GM19238 (cell line): ENCODE measurements around the gene IGSF21.

Experiments
- DNase-seq: peaks from one replicate; pipeline ENCODE4 v3.0.0; 2011; ENCODE audit warnings: low spot score; ENCODE audit not compliant: insufficient read length

IGSF21 gene

DNA sequence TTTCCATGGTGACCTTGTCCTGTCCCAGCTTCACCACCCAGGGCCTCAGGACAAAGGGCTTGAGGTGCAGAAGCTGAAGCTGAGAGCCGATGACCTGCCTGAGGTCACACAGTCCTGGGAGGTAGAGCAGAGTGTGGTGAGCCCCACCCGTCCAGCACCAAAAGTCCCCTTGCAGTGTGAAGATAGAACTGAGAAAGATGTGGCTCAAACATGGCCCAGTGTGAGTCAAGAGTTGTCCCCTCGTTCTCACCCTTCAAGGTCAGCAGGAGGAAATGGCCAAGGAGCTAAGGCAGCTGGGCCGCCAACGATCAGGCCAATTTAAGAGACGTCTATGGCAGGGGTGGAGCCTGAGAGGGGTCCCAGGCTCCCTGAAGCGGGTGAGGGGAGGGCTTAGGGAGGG lies 215.7 kb downstream of the IGSF21 start:
- DNase-seq, result no peak

DNA sequence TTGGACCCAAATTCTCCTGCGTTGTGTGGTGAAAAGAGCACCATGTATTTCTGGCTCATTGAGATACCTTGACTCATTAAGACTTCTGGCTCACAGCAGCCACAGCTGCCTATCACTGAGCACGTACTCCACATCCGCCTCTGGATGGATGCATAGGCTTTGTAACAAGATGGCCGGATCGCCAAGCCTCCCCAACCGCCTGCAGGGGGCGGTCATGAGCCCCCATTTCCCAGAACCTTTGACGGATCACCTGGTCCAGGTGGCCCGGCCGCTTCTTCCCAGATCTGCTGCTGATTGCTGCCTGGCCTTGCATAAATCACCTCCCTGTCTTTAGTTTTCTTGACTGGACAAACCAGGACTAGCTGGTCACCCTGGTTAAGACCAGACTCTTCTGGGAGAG lies 216.6 kb downstream of the IGSF21 start:
- DNase-seq, result no peak

DNA sequence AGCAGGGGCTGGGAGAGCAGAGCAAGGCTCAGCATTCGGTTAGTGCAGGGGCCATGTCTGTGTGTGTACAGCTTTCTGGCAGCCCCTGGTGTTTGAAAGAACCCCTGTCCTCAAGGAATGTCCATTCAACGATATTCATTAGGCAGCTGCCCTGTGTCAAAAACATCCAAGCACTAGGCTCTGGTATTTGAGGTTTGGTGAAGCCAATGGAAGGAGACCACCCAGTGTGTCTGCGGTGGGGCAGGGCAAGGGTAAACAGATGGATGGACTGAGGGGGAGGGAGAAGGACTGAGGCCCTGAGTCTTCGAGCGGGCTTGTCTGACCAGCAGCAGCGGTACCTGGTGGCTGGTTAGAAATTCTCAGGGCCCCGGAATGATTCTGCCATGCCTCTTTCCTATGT lies 217.5 kb downstream of the IGSF21 start:
- no peak for DNase-seq

DNA sequence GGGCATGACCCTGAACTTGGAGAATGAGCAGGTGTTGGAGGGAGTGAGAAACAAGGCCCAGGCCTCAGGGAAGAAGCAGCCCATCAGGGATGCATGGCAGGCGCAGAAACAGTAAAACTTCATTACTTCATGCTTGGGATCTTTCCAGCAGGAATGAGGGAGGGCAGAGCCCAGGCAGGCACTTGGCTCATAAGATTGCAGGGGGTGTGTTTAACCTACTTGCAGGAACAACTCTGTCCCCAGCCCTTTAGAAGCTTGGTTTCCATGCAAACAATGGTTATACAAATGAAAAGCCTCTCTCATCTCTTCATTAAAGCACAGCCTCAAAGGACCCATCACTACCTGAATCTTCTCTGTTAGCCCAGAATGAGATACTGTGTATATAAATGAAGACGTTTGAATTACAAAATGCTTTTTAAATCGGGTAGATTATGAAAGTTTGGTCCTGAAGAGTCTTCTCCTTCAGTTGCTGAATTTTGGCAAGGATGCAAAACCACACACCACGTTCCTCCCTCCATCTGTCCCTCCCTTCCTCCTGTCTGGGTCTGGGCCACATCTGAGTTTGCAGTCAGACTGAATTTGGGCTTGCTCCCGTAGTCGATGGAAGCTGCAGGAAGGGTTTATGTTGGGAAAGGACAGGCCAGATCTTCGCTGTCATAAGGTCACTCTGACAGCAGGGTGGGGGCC lies 218.8 kb downstream of the IGSF21 start:
- no peak for DNase-seq

DNA sequence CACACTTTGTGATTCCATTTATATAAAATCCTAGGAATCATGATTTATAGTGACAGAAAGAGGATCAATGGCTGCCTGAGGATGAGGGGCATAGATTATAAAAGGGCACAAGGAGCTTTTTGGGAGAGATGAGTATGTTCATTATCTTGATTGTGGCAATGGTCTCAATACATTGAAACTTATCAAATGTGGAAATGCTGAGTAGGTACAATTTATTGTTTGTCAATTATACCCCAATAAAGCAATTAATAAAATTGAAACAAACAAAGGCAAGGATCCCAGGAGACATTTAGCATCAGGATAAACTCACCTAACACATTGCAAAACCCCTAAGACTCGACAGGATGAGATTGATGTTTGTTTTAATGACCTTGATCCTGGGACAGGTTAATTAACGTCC lies 220.1 kb downstream of the IGSF21 start:
- DNase-seq, result no peak

DNA sequence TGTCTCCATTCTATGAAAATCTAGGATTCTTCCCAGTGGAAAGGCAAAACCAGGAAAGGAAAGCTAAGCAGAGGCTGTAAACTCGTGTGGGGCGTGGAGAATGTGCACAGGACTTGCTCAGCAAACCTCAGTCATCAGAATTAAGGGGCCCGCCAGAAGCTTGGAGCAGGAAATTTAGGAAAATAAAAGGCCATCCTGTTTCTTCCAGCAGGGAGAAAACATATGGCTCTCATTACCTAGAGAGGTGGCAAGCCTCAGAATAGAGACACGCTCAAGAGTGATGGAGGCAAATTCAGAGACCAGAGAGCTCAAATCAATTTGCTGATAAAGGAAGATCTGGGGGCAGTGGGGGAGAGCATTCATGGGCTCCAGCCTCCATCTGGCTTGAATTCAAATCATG lies 221.2 kb downstream of the IGSF21 start:
- DNase-seq, result no peak

DNA sequence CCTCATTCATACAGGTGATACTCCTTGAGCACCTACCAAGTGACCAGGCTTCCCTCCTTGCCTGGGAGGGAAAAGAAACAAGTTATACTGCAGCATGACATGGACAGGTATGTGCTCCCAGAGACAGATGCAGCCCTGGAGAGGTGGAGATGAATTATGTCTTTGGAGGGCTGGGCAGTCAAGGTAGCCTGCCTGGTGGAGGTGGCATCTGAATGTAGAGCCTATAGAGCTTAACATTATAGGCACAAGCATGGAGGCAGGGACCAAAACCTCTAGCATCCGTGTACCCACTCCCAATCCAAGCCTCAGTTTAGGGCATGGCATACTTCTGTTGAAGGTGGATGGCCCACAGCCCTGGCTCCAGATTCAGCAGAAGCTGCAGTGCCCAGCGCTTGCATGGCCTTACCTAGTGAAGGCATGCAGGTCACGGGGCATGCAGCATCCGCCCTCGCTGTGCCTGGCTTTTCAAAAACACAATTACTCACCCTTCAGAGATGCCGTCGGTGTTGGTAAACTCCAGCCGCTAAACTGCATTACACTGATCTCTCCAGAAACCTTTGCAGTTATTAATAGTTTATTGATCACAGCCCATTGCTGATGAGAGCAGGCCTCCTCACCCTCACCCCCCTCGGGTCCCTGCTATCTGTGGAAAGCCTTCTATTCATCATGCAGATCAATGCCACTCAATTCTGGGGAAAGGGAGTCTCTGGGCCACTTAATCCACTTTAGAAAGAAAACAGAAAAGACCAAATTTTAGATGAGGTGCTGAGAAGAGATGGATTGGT lies 222.1 kb downstream of the IGSF21 start:
- no peak for DNase-seq

DNA sequence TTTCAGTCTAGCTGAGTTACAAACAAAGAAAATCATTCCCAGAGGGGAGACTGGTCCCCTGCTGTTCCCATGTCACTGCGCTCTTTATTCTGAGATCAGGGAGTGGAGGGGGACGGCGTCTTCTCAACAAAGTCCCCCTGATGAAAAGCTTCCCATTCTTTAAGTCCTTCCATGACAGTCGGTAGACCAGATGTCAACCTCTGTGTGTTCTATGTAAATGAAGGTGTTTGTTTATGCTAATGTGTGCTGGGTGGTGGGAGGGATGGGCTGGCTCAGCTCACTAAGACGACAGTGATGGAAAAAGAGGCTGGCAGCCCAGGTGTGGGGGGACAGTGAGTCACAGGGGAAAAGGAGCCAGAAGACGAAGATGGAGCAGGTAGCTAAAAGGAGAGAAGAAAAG lies 225.0 kb downstream of the IGSF21 start:
- no peak for DNase-seq

DNA sequence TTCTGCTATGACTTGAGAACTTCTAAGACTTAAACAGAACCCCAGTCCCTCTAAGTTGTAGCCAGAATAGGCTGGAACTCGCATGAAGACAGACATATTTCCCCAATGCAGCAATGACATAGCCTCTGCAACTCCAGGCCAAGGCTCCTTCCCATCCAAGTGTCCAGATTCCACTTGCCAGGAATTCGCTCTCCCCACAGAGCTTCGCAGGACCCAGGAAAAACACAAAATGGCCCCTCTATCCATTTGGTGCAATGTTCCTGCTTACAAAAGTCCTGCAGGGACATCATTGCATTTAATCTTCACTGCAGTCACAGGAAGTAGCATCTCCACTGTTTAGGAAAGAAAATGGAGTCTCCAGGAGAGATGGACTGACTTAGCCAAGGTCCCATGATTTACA lies 225.6 kb downstream of the IGSF21 start:
- no peak for DNase-seq

DNA sequence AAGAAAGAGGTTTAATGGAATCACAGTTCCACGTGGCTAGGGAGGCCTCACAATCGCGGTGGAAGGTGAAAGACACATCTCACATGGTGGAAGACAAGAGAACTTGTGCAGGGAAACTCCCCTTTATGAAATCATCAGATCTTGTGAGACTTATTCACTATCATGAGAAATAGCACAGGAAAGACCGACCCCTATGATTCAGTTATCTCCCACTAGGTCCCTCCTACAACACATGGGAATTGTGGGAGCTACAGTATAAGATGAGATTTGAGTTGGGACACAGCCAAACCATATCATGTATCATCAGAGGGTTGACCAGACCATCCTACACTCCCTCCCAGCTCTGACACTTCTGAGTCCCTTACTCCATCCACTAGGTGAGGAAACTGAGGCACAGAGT lies 229.2 kb downstream of the IGSF21 start:
- DNase-seq, result no peak

DNA sequence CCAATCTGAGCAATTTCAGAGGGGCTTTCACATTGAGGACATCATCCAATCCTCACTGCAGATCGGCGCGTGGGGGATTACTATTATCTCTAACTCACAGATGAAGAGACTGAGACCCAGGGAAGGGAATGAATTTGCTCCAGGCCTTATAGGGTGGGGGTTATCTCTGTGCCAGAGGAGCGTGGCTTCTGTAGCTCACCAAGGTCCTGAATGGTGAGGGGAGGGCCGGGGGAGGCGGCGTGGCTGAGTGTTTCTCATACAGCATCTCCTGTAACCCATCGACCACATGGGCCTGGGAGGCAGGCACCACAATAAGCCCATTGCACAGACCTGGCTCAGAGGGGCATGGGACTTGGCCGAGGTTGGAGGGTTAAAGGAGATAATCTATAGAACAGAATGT lies 230.2 kb downstream of the IGSF21 start:
- DNase-seq, result no peak

DNA sequence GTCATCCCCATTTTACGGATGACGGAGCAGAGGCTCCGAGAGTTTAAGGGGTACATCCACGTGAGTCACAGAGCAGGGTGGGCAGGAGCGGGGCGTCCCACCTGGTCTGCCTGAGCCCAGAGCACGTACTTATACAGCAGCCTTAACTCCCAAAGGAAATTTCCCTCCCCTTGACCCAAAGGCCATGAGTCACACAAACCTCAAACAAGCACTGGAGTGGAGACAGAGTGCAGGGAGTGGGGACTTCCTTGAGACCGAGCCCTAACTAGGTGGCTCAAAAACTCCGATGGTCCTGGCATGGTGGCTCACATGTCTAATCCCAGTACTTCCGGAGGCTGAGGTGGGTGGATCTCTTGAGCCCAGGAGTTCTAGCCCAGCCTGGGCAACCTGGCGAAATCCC lies 231.6 kb downstream of the IGSF21 start:
- no peak for DNase-seq

DNA sequence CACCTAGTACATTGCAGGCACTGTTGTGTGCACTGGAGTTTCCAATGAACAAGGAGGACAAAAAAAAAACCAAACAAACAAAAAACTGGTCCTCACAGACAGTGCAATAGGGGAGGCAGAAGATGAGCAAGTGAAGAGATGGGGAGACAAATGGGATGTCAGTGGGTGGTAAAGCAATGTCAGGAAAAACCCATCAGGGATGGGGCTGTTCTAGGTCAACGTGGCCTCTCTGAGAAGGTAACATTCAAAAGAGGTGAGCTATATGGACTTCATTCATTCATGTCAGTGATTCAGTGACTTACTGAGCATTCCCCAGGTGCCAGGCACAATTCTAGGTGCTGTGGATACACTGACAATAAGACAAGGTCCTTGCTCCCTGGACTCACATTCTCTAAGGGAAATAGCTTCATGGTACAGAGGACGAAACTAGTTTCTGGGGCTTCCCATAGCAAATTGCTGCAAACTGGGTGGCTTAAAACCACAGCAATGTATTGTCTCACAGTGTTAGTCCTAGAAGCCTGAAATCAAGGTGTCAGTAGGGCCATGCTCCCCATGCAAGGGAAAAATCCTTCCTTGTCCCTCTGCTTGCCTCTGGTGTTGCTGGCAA lies 232.7 kb downstream of the IGSF21 start:
- DNase-seq, result no peak

DNA sequence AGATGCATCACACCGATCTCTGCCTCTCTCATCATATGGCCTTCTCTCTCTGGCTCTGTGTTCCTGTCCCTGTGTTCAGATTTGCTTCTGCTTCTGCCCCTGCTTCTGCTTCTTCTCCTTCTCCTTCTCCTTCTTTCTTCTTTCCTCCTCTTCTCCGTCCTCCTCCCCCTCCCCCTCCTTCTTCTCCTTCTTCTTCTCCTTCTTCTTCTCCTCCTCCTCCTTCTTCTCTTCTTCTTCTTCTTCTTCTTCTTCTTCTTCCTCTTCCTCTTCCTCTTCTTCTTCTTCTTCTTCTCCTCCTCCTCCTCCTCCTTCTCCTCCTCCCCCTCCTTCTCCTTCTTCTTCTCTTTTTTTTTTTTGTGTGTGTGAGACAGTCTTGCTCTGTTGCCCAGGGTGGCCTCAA lies 233.2 kb downstream of the IGSF21 start:
- no peak for DNase-seq

DNA sequence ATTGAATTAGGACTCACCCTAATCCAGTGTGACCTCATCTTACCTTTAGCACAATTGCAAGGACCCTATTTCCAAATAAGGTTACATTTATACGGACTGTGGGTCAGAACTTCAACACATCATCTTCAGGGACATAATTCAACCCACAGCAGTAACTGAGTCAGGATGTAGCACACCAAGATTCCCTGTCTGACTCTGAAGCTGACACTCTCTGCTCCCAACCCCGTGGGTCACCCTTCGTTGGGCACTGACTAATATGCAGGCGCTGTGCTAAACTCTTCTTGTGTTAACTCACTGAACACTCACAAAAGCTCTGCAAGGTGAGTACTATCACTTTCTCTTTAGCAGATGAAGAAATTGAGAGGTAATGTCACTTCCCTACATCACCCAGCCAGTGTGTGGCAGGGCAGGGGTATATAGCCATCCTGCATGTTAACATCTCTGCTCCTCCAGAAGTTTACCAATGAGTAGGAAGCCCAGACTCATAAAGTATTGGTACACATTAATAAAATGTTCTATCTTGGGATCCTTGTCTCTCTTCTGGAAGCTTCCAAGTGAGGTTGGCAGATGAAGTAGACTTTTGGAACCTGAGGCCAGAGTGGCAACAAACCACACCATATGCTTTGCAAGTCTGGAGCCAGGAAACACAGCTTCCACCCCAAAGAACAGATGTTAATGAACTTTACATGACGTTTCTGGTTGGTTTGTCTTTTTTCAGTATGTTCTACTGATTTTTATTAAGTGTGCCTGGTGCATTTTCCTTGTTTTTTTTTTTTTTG lies 233.9 kb downstream of the IGSF21 start:
- DNase-seq, result no peak

DNA sequence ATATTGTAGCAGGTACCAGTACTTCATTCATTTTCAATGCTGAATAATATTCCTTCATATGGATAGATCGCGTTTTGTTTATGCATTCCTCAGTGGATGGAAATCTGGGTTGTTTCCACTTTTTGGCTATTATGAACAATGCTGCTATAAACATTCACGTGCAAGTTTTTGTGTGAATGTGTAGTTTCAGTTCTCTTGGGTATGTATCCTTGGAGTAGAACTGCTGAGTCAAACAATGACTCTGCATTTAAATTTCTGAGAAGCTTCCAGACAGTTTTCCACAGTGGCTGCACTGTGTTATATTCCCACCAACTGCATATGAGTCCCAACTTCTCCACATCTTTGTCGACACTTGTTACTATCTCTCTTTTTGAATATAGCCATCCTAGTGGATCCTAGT lies 235.1 kb downstream of the IGSF21 start:
- no peak for DNase-seq

DNA sequence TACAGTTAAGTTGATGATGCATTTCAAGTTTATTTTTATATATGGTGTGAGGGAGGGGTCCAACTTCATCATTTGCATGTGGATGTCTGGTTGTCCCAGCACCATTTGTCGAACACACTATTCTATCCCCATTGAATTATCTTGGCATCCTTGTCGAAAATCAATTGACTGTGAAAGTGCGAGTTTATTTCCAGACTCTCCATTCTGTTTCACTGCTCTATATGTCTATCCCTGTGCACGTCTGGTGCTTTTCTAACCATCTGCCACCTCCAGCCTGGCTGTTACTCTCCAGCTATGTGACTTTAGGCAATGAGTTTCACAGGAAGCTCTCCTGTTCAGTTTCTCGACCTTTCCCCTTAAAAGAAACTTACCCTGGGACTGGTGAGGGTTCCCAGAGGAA lies 236.0 kb downstream of the IGSF21 start:
- no peak for DNase-seq

DNA sequence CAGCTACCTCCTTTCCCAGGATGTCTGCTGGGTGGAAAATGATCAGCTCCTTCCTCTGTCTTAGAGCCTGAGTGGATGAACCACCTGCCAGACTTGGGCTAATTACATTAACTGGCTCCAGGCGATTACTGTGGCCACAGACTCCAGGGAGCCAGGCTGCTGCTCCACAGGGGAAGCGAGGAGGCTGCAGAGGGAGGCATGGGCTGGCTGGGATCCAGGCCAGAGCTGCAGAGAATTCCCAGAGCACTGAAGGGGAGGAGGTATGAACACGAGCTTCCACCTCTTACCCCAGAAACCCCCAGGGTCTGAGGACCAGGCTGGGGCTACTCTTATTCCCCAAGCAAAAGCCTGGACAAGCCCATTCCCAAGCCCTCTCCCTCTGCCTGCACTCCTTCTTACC lies 237.2 kb downstream of the IGSF21 start:
- DNase-seq, result no peak

DNA sequence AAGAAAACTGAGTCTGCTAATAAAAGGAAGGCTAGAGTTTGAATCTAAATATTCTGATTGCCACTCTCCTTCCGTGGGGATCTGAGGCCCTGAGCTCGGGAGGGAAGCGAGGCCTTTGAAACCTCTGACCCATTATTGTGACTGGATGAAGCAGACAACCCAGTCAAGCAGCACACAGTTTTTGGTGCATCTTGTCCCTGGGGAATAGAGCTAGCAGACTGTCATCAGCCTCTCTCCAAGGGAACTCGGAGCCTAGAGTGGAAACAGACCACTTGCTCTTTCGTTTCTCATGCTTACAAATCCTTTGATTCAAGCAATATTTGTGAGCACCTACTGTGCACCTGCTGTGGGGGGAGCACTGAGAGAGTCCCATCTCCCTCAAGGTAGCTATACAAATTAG lies 240.0 kb downstream of the IGSF21 start:
- DNase-seq, result no peak

DNA sequence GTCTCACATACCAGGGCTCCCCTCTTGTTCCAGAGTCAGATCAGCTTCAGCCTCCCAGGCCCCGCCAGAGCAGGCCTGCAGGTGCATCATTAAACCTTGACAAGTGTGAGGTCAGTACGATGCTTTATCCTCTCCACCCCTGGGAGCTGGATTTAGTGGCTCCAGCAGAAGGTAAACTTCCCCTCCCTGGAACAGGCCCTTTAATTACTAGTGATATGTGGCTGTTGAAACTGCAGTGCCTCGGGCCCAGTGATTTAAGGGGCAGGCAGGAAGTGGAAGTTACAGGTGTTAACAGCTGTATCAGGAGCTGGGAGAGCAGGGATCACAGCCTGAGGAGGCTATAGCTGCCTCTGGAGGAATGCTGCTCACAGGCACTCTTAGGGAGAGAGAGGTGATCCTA lies 240.8 kb downstream of the IGSF21 start:
- no peak for DNase-seq

DNA sequence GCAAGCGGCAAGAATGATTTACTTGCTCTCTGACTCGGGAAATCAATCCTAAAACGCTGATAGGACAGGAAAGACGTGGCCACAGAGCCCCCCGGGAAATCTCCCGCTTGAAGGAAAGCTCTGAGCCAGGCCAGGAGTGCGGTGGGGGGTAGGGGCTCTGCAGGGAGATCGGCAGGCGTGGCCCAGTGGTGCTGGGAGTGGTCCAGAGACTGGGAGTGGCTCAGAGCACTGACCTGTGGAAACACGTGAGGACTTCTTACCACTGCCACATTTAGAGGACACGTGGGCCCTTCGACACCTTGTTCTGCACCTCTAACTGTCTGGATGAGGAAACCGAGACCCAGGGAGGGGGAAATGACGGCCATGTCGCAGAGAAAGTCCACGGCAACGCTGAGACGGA lies 243.1 kb downstream of the IGSF21 start:
- DNase-seq, result no peak

DNA sequence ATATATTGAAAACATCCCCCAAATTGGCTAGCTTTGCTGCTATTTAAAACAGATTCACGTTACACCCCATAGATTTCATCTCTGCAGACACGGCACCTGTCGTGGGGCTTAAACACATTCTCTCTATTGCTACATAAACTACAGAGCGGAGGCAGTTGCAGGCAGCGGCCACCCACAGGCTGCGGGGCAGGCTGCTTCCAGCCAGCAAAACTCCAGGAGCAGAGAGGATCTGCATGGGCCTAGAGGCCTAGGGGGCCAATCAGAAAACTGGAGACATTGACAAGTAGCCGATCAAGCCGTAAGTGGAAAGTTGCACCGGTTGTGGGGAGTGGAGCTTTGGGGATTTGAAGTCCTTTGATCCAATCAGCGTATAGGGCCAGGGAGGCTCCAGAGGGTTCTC lies 244.1 kb downstream of the IGSF21 start:
- DNase-seq, result no peak
